ENCODE measurements around the gene SLC27A2.

The SLC27A2 gene

DNA sequence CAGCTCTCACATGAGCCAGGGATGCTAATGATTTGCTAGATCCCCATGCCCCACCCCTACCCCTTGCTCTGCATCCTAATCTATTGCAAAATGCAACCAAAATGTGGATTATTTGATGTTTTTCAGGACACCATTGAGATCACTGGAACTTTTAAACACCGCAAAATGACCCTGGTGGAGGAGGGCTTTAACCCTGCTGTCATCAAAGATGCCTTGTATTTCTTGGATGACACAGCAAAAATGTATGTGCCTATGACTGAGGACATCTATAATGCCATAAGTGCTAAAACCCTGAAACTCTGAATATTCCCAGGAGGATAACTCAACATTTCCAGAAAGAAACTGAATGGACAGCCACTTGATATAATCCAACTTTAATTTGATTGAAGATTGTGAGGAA is 53.8 kb downstream of the SLC27A2 start:
- 100% methylated on average over 1 of the region's 1 CpG; no CpG with 5 or more reads in 1 of the 2 experiments for WGBS, 2 experiments (ENCODE audit: insufficient coverage in 2 of 2)
- Histone ChIP-seq H3K27ac (ENCODE audit: low read depth, low read length, severe bottlenecking) (no peak overlapping the region), H3K4me1 (ENCODE audit: control insufficient read depth, insufficient read depth, low read length, poor library complexity, severe bottlenecking) (no peaks in the 10 kb centered on the region), H3K4me3 (ENCODE audit: extremely low read depth, insufficient read depth, low read length, poor library complexity, severe bottlenecking) (no peak overlapping the region), H3K9me3 (ENCODE audit: control insufficient read depth, low read length) (no peaks in the 10 kb centered on the region), H3K36me3 (ENCODE audit: control insufficient read depth, insufficient read depth, low read length) (no peaks in the 10 kb centered on the region)

DNA sequence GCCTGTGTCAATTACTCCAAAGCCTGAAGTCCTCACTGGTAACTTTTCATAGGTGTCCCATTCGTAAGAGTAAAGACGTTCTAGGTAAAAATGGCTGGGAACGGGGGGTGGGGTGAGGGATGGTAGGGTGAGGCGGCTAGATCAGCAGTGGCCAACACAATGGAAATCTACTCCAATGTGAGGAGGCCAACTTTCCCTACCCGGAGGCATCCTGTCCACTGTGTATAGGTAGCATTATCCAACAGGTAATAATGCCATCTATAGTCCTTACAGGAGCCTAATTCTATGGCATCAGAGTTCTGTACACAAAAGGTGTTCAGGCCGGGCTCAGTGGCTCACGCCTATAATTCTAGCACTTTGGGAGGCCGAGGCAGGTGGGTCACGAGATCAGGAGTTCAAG is 54.4 kb downstream of the SLC27A2 start:
- no peaks in the 10 kb centered on the region for H3K9me3 ChIP-seq (ENCODE audit: control insufficient read depth, low read length)
- H3K4me1 ChIP-seq (ENCODE audit: control insufficient read depth, insufficient read depth, low read length, poor library complexity, severe bottlenecking), result no peaks in the 10 kb centered on the region
- H3K27ac ChIP-seq (ENCODE audit: low read depth, low read length, severe bottlenecking), result no peak overlapping the region
- no peaks in the 10 kb centered on the region for H3K36me3 ChIP-seq (ENCODE audit: control insufficient read depth, insufficient read depth, low read length)
- WGBS, 2 experiments (ENCODE audit: insufficient coverage in 2 of 2), result 88 to 94% methylated on average over 4 to 6 of the region's 9 CpGs
- H3K4me3 ChIP-seq (ENCODE audit: extremely low read depth, insufficient read depth, low read length, poor library complexity, severe bottlenecking), result no peak overlapping the region

DNA sequence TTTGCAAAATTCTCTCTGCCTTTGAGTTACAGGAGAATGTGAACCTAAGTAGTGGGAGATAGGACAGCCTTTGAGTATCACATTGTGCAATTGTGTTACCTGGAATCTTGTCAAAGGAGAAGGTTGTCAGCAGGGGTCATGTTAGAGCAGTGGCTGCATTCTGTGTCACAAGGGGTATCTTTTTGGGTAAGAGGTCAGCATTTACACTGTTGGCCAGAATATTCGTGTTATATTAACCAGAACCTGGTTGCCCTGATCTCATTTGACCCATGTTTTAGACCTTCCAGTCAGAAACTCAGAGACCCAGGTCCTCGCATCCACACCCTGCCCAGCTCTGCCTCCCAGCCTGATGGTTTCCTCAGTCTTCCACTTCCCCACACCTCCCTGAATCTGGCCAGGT is 56.3 kb downstream of the SLC27A2 start:
- H3K36me3 ChIP-seq (ENCODE audit: control insufficient read depth, insufficient read depth, low read length), result no peaks in the 10 kb centered on the region
- WGBS, 2 experiments (ENCODE audit: insufficient coverage in 2 of 2), result 80 to 94% methylated on average over 2 of the region's 2 CpGs
- no peak overlapping the region for H3K4me3 ChIP-seq (ENCODE audit: extremely low read depth, insufficient read depth, low read length, poor library complexity, severe bottlenecking)
- H3K9me3 ChIP-seq (ENCODE audit: control insufficient read depth, low read length), result no peaks in the 10 kb centered on the region
- no peak overlapping the region for H3K27ac ChIP-seq (ENCODE audit: low read depth, low read length, severe bottlenecking)
- no peaks in the 10 kb centered on the region for H3K4me1 ChIP-seq (ENCODE audit: control insufficient read depth, insufficient read depth, low read length, poor library complexity, severe bottlenecking)

DNA sequence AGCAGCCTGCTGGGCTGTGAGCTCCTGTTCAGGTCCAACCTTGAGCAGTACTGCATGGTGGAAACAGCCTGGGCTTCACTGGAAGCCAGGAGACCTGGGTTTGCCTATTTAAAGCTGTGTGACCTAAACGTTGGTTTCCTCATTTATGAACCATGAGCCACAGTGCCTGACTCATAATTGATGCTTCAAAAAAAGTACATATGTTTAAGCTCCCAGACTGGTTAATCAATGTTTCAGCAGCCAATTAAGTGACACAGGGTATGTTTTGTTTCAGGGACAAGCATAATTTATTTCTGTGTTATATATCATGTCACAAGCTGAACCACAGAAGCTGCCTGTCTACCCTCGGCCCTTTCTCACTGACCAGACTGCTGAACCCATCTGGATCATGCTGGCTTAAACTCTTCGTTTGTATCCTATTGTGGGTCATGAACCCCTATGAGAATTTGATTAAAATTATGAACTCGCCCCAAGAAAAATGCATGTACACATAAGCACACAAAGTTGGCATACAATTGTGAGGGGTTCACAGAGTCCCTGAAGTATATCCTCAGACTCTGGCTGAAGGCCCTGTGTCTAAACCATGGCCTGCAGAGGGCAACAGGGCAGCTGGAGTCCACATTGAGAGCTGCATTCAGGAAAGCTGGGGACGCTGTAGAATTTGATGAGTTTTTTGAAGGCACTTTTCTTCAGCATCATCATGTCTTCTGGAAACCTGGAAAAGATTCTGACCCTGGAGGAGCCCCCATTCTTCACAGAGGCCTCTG is 59.9 kb downstream of the SLC27A2 start:
- Histone ChIP-seq H3K36me3 (ENCODE audit: control insufficient read depth, insufficient read depth, low read length) (no peaks in the 10 kb centered on the region), H3K4me1 (ENCODE audit: control insufficient read depth, insufficient read depth, low read length, poor library complexity, severe bottlenecking) (no peaks in the 10 kb centered on the region), H3K9me3 (ENCODE audit: control insufficient read depth, low read length) (no peaks in the 10 kb centered on the region), H3K27ac (ENCODE audit: low read depth, low read length, severe bottlenecking) (no peak overlapping the region), H3K4me3 (ENCODE audit: extremely low read depth, insufficient read depth, low read length, poor library complexity, severe bottlenecking) (no peak overlapping the region)
- WGBS, 2 experiments (ENCODE audit: insufficient coverage in 2 of 2), result 81 to 86% methylated on average over 3 to 5 of the region's 5 CpGs

DNA sequence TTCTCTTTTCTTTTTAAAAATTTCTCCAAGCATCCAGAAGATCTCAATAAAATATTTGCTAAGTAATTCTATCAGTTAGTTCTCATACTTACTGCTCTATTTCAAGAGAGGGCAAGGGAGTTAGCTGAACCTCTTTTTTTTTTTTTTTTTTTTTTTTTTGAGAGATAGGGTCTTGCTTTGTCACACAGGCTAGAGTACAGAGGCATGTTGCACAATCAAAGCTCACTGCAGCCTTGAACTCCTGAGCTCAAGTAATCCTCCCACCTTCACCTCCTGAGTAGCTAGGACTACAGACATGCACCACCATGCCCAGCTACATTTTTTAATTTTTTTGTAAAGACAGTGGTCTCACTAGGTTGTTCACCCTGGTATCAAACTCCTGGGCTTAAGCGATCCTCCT is 62.2 kb downstream of the SLC27A2 start:
- no peaks in the 10 kb centered on the region for H3K4me1 ChIP-seq (ENCODE audit: control insufficient read depth, insufficient read depth, low read length, poor library complexity, severe bottlenecking)
- no peaks in the 10 kb centered on the region for H3K36me3 ChIP-seq (ENCODE audit: control insufficient read depth, insufficient read depth, low read length)
- H3K9me3 ChIP-seq (ENCODE audit: control insufficient read depth, low read length), result no peaks in the 10 kb centered on the region
- WGBS, 2 experiments (ENCODE audit: insufficient coverage in 2 of 2), result 83 to 100% methylated on average over 1 of the region's 1 CpG
- H3K4me3 ChIP-seq (ENCODE audit: extremely low read depth, insufficient read depth, low read length, poor library complexity, severe bottlenecking), result no peak overlapping the region
- H3K27ac ChIP-seq (ENCODE audit: low read depth, low read length, severe bottlenecking), result no peak overlapping the region

DNA sequence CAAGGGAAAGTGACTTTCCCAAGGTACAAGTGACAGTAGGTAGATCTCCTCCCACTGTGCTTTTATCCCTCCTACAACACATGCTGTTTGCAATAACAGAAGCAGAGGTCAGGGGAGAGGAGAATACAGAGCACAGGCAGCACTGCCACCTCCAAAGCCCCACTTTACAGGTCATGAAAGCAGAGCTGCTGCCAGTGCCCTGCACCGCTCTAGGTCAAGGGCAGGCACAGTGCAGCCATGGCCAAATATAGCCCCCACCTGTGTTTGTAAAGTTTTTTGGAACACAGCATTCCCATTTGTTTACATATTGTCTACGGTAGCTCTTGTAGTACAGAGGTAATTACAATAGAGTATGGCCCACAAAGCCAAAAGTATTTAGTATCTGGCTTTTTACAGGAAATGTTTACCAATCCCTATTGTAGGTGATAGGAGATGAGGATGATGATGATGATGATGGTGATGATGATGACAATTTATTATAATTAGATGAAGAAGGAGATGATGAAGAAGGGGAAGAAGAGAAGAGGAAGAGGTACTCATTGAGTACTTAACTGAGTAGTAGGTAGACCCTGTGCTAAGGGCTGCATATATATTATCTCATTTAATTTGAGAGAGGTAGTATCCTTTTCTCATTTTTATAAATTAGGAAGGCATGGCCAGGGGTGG is 63.1 kb downstream of the SLC27A2 start:
- no peaks in the 10 kb centered on the region for H3K9me3 ChIP-seq (ENCODE audit: control insufficient read depth, low read length)
- no peak overlapping the region for H3K4me3 ChIP-seq (ENCODE audit: extremely low read depth, insufficient read depth, low read length, poor library complexity, severe bottlenecking)
- no peaks in the 10 kb centered on the region for H3K4me1 ChIP-seq (ENCODE audit: control insufficient read depth, insufficient read depth, low read length, poor library complexity, severe bottlenecking)
- H3K27ac ChIP-seq (ENCODE audit: low read depth, low read length, severe bottlenecking), result no peak overlapping the region
- 100% methylated on average over 1 of the region's 2 CpGs for WGBS, 2 experiments (ENCODE audit: insufficient coverage in 2 of 2)
- no peaks in the 10 kb centered on the region for H3K36me3 ChIP-seq (ENCODE audit: control insufficient read depth, insufficient read depth, low read length)

DNA sequence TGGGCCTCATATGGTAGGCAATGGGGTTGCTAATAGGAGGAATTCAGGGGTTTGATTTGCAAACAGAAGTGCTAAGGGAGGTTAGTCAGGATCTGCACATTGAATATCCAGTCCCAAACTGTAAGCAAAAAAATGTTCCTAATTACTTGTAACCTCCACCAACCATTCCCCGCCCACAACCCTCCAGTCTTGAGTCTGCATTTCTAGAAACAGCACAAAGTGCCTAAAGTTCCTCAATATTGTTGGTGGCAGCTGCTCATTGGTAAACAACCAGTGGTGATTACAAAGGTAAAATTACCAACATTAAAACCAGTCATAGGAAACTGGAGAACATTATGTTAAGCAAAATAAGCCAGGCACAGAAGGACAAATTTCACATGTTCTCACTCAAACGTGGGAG is 64.6 kb downstream of the SLC27A2 start:
- no peaks in the 10 kb centered on the region for H3K36me3 ChIP-seq (ENCODE audit: control insufficient read depth, insufficient read depth, low read length)
- 80 to 91% methylated on average over 1 to 2 of the region's 2 CpGs for WGBS, 2 experiments (ENCODE audit: insufficient coverage in 2 of 2)
- H3K27ac ChIP-seq (ENCODE audit: low read depth, low read length, severe bottlenecking), result no peak overlapping the region
- H3K4me3 ChIP-seq (ENCODE audit: extremely low read depth, insufficient read depth, low read length, poor library complexity, severe bottlenecking), result no peak overlapping the region
- no peaks in the 10 kb centered on the region for H3K9me3 ChIP-seq (ENCODE audit: control insufficient read depth, low read length)
- no peaks in the 10 kb centered on the region for H3K4me1 ChIP-seq (ENCODE audit: control insufficient read depth, insufficient read depth, low read length, poor library complexity, severe bottlenecking)

DNA sequence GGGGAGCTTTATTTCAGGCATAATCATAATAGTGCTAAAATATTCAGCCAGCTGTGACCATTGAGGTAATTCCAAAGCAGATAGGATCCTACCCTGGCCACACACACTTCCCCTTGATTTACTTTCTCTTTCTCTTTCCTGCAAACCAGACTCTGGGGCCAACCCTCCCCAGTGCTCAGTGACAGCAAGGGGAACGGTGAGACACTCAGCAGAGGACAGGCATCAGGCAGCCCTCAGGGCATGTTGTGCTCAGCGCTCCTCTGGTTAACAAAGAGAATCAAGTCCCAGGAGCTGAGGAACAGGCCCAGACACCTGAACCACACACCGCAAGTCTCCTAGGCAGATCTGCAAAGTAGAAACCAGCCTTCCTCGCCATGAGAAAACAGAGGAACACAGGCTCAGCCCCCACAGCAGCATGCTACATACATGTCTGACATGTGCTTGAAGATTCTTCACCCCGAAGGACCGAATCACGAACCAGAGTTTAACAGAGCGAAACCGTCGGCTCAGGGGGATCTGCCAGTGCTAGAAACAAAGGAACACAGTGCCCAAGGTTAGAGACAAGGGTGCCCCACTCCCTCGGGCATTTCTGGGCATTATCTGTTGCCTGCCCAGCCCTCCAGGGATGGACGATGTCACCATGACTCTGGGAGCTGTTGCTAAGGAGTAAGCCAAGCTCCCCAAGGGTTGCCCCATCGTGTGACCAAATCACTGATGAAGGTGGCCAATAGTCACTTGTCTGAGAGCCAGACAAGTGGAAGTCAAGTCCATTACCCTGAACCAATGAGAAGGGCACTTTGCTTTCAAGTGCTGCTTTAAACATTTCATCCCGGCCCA is 66.0 kb downstream of the SLC27A2 start:
- Histone ChIP-seq H3K4me1 (ENCODE audit: control insufficient read depth, insufficient read depth, low read length, poor library complexity, severe bottlenecking) (no peaks in the 10 kb centered on the region), H3K4me3 (ENCODE audit: extremely low read depth, insufficient read depth, low read length, poor library complexity, severe bottlenecking) (no peak overlapping the region), H3K9me3 (ENCODE audit: control insufficient read depth, low read length) (no peaks in the 10 kb centered on the region), H3K27ac (ENCODE audit: low read depth, low read length, severe bottlenecking) (no peak overlapping the region), H3K36me3 (ENCODE audit: control insufficient read depth, insufficient read depth, low read length) (no peaks in the 10 kb centered on the region)
- WGBS, 2 experiments (ENCODE audit: insufficient coverage in 2 of 2), result 88 to 93% methylated on average over 13 of the region's 14 CpGs

DNA sequence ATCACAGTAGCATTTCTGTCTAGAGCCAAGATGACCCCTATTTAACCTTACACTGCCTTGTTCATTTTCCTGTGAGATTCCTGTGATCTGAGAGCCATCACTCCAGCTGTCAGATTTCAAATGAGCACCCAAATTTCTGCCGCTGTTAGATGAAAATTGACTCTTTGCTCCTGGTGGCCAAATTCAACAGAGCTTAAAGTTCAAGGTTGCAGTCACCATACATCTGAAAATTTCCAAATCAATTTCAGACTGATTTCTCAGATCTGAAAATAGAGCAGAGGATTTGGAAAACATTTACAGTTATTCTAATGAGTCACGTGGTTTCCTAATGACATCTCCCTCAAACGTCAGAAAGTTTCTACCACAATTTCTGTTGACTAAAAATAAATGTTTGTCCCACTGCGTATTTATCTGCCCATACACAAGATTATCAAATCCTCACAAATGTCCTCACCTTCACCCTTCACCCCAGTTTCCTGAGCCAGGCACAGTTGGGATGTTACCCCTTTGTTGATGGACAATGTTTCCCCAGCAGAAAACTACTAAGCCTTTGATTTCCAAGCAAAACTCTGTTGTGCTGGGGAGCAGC is 67.1 kb downstream of the SLC27A2 start:
- Histone ChIP-seq H3K9me3 (ENCODE audit: control insufficient read depth, low read length) (no peaks in the 10 kb centered on the region), H3K27ac (ENCODE audit: low read depth, low read length, severe bottlenecking) (no peak overlapping the region), H3K36me3 (ENCODE audit: control insufficient read depth, insufficient read depth, low read length) (no peaks in the 10 kb centered on the region), H3K4me3 (ENCODE audit: extremely low read depth, insufficient read depth, low read length, poor library complexity, severe bottlenecking) (no peak overlapping the region), H3K4me1 (ENCODE audit: control insufficient read depth, insufficient read depth, low read length, poor library complexity, severe bottlenecking) (no peaks in the 10 kb centered on the region)
- 87 to 98% methylated on average over 4 of the region's 4 CpGs for WGBS, 2 experiments (ENCODE audit: insufficient coverage in 2 of 2)

DNA sequence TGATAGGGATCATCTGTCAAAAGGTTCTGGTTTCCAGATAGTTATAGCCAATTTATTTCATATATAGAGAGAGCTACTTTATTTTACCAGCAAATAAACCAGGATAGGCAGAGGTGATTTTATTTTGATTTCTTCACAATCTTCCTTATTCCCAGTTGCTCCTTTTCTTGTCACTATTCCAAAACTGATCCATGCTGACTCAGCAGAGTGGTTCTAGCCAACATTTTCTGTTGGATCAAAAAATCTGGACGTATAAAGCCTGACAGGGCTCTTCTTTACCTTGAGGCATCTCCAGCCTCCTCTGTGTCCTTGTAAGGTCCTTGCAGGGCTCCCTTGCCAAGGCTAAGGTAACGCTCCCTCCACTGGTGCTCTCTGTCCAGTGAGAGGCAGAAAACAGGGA is 67.7 kb downstream of the SLC27A2 start:
- H3K36me3 ChIP-seq (ENCODE audit: control insufficient read depth, insufficient read depth, low read length), result no peaks in the 10 kb centered on the region
- 88 to 93% methylated on average over 2 of the region's 2 CpGs for whole genome bisulfite sequencing, 2 experiments (ENCODE audit: insufficient coverage in 2 of 2)
- H3K4me3 ChIP-seq (ENCODE audit: extremely low read depth, insufficient read depth, low read length, poor library complexity, severe bottlenecking), result no peak overlapping the region
- no peaks in the 10 kb centered on the region for H3K9me3 ChIP-seq (ENCODE audit: control insufficient read depth, low read length)
- H3K27ac ChIP-seq (ENCODE audit: low read depth, low read length, severe bottlenecking), result no peak overlapping the region
- no peaks in the 10 kb centered on the region for H3K4me1 ChIP-seq (ENCODE audit: control insufficient read depth, insufficient read depth, low read length, poor library complexity, severe bottlenecking)

All from mesodermal cell (in vitro differentiated cells).